ENCODE results near the gene APH1B. TPM values are rescaled to one million over a fixed set of nuclear protein-coding genes. Genes with fewer than 3 reads are reported as not detected.

APH1B gene
- total and polyA plus RNA-seq, 2 donors (not counting 3 experiments of a cell fraction or from before 2014, with no cell fraction given): 14.6 to 24.6 TPM

GRCh38 chr15:63251701-63252100 lies 25.7 kb upstream of the APH1B start:
- no peaks in the 10 kb centered on the region for H4K20me1 ChIP-seq (replicated peaks; ENCODE audit: control insufficient read depth, extremely low read depth, insufficient read depth, low read length)
- H3K27ac ChIP-seq (ENCODE audit: insufficient read depth, low read depth, low read length): no peak overlapping the region
- intact Hi-C loops (cut with micrococcal nuclease) (no loop called here), dilution Hi-C loops (cut with MboI; ENCODE audit: extremely low pct_ligation_motif_present, low sequenced_read_pairs) (no loop called here)
- no peak overlapping the region for H3K4me2 ChIP-seq (ENCODE audit: insufficient read depth, low read length)
- H3K9me3 ChIP-seq (replicated peaks; ENCODE audit: control insufficient read depth, insufficient read depth, low read length): no peaks in the 10 kb centered on the region
- peaks cover 10% of the 10 kb centered on the region for H3K4me1 ChIP-seq (ENCODE audit: control insufficient read depth, extremely low read depth, insufficient read depth, low read length)
- FAIRE-seq (no peak), DNase-seq (ENCODE audit: low read depth, low spot score) (no peak)
- H3K9ac ChIP-seq (replicated peaks; ENCODE audit: extremely low read depth, insufficient read depth, low read length): no peak overlapping the region
- H3K4me3 ChIP-seq (replicated peaks in 1 of 3; ENCODE audit: insufficient read depth in 1 of 3, low read depth in 1 of 3, low read length in 3 of 3): no peak overlapping the region
- BruUV-seq (replicated peaks): no TSS peak
- ChIA-PET CTCF (interaction anchor here (0.7 kb wide), 1 partner anchor 14 kb away, joined by 4 read pairs; no protein-coding TSS in a partner anchor), POLR2A (no interaction called here)
- H2AFZ ChIP-seq (ENCODE audit: low read depth, low read length): no peak overlapping the region
- H3K9me1 ChIP-seq (replicated peaks; ENCODE audit: control insufficient read depth, extremely low read depth, insufficient read depth, low read length): no peaks in the 10 kb centered on the region
- TF ChIP-seq CTCF (IDR thresholded peaks at IDR 0.05; ENCODE audit: extremely low read depth in 1 of 2, insufficient read depth in 1 of 2, low read depth in 1 of 2, low read length in 2 of 2) (no peak), FOS (IDR thresholded peaks at IDR 0.05; ENCODE audit: borderline replicate concordance, insufficient read depth, low read length) (no peak), JUN (IDR thresholded peaks at IDR 0.05; ENCODE audit: borderline replicate concordance, insufficient read depth, insufficient read length, low read depth) (no peak), GATA2 (IDR thresholded peaks at IDR 0.05; ENCODE audit: insufficient read depth, insufficient read length, low read depth, low read length) (no peak), POLR2AphosphoS5 (IDR thresholded peaks at IDR 0.05; ENCODE audit: insufficient read depth, low read depth, low read length) (no peak), MAX (IDR thresholded peaks at IDR 0.05; ENCODE audit: insufficient read depth, insufficient read length) (no peak), EZH2 (IDR thresholded peaks at IDR 0.05; ENCODE audit: borderline replicate concordance, low read depth, low read length, severe bottlenecking) (no peak), MYC (IDR thresholded peaks at IDR 0.05; ENCODE audit: low read depth, low read length) (no peak), POLR2A (IDR thresholded peaks at IDR 0.05; ENCODE audit: low read depth, low read length) (no peak)
- peaks cover 2 to 4% of the 10 kb centered on the region in 2 experiments for H3K36me3 ChIP-seq (ENCODE audit: control insufficient read depth in 2 of 2, extremely low read depth in 1 of 2, insufficient read depth in 2 of 2, low read length in 2 of 2)
- peaks cover 1% of the 10 kb centered on the region for H3K79me2 ChIP-seq (ENCODE audit: control insufficient read depth, insufficient read depth, low read length)
- H3K27me3 ChIP-seq (ENCODE audit: control insufficient read depth in 2 of 2, insufficient read depth in 2 of 2, low read length in 2 of 2): no peaks in the 10 kb centered on the region
